DND-41 (cell line): Measurements from ENCODE around the gene GALNT6.

Experiments used
- ATAC-seq: fragments of 200-7000 bp; cut with Tn5 transposase; 3 replicates; pipeline ENCODE4 v1.9.1; 2021; ENCODE audit warnings: low read depth; ENCODE audit not compliant: insufficient read depth
- DNase-seq: peaks from one replicate; pipeline ENCODE4 v3.0.0-alpha.2; 2020
- H2AFZ ChIP-seq: 2 replicates; pipeline ENCODE4 v1.6.0; 2012; ENCODE audit warnings: low read depth, low read length
- H3K27ac ChIP-seq: 2 replicates; pipeline ENCODE4 v1.5.1; 2012; ENCODE audit warnings: low read length, inconsistent platforms
- H3K27me3 ChIP-seq: fragments of 200-600 bp; sonication (generic); 2 replicates; pipeline ENCODE4 v1.6.0; 2012; ENCODE audit warnings: low read length, mild to moderate bottlenecking, inconsistent platforms; ENCODE audit not compliant: insufficient read depth, poor library complexity
- H3K36me3 ChIP-seq: 2 replicates; pipeline ENCODE4 v1.5.1; 2012; ENCODE audit warnings: low read length, inconsistent platforms; ENCODE audit not compliant: insufficient read depth
- H3K4me1 ChIP-seq: 2 replicates; pipeline ENCODE4 v1.5.1; 2012; ENCODE audit warnings: mild to moderate bottlenecking, low read length; ENCODE audit not compliant: insufficient read depth
- H3K4me2 ChIP-seq: 2 replicates; pipeline ENCODE4 v1.6.0; 2012; ENCODE audit warnings: mild to moderate bottlenecking, moderate library complexity, low read length, inconsistent platforms; ENCODE audit not compliant: insufficient read depth
- H3K4me3 ChIP-seq, 2 experiments: fragments of 200-600 bp in 1 of 2; shearing (Covaris generic) in 1 of 2; 2 replicates each; pipeline ENCODE4 v1.5.1; 2012 to 2016; ENCODE audit warnings: inconsistent platforms in 2 of 2, low read length in 2 of 2, mild to moderate bottlenecking in 2 of 2, low read depth in 1 of 2, moderate library complexity in 1 of 2
- H3K79me2 ChIP-seq: 2 replicates; pipeline ENCODE4 v1.6.0; 2012; ENCODE audit warnings: low read length, inconsistent platforms; ENCODE audit not compliant: insufficient read depth
- H3K9ac ChIP-seq: 2 replicates; pipeline ENCODE4 v1.6.0; 2012; ENCODE audit warnings: low read depth, mild to moderate bottlenecking, inconsistent platforms, low read length, moderate library complexity
- H3K9me3 ChIP-seq: 2 replicates; pipeline ENCODE4 v1.5.1; 2012; ENCODE audit warnings: low read length, moderate library complexity, mild to moderate bottlenecking, inconsistent platforms; ENCODE audit not compliant: insufficient read depth, severe bottlenecking
- H4K20me1 ChIP-seq: 2 replicates; pipeline ENCODE4 v1.6.0; 2012; ENCODE audit warnings: low read length; ENCODE audit not compliant: insufficient read depth
- CTCF ChIP-seq: IDR thresholded peaks from 2 replicates; pipeline ENCODE4 v1.5.1; 2012; ENCODE audit warnings: borderline replicate concordance, low read length, moderate library complexity, mild to moderate bottlenecking; ENCODE audit not compliant: poor library complexity, severe bottlenecking; ENCODE audit errors: extremely low read depth
- EZH2 ChIP-seq: IDR thresholded peaks from 3 replicates; pipeline ENCODE4 v1.6.1; 2012; ENCODE audit warnings: borderline replicate concordance, low read depth, mild to moderate bottlenecking, moderate library complexity, low read length, inconsistent platforms; ENCODE audit not compliant: severe bottlenecking

Gene GALNT6

GRCh38 chr12:51351913-51352532 is 39.2 kb downstream of the GALNT6 start:
- H3K27me3 ChIP-seq, result no peaks in the 10 kb centered on the region
- no peak overlapping the region for H2AFZ ChIP-seq
- DNase-seq, result peak; percentile 65

GRCh38 chr12:51349026-51349425 is 42.2 kb downstream of the GALNT6 start:
- TF ChIP-seq CTCF, result no peak
- TF ChIP-seq EZH2, result no peak
- Histone ChIP-seq H3K27me3 (no peaks in the 10 kb centered on the region), H3K4me3 (no peak overlapping the region)

More at GRCh38 chr12:51351913-51352532, 39.2 kb downstream of the GALNT6 start:
- H3K9me3 ChIP-seq, result no peaks in the 10 kb centered on the region
- no peak for TF ChIP-seq EZH2
- TF ChIP-seq CTCF, result peak; percentile 76
- no peaks in the 10 kb centered on the region for H3K79me2 ChIP-seq
- no peak overlapping the region for H3K9ac ChIP-seq
- H3K4me2 ChIP-seq, result no peak overlapping the region
- peak; percentile 59 for ATAC-seq
- H3K4me3 ChIP-seq, result no peak overlapping the region
- H3K36me3 ChIP-seq, result peaks cover 33% of the 10 kb centered on the region
- H4K20me1 ChIP-seq, result no peaks in the 10 kb centered on the region
- H3K4me1 ChIP-seq, result no peaks in the 10 kb centered on the region
- H3K27ac ChIP-seq, result 0 out of 2 replicates have a peak overlapping the region, but pooled peaks have one; percentile 2

GRCh38 chr12:51348116-51348515 is 43.1 kb downstream of the GALNT6 start:
- Histone ChIP-seq H3K36me3 (no peaks in the 10 kb centered on the region), H3K27me3 (no peaks in the 10 kb centered on the region), H4K20me1 (no peaks in the 10 kb centered on the region), H3K9me3 (no peaks in the 10 kb centered on the region), H3K4me3 (no peak overlapping the region), H3K27ac (no peak overlapping the region), H3K9ac (no peak overlapping the region), H3K79me2 (no peaks in the 10 kb centered on the region), H2AFZ (no peak overlapping the region), H3K4me2 (no peak overlapping the region), H3K4me1 (no peaks in the 10 kb centered on the region)
- ATAC-seq (no peak), DNase-seq (no peak)
- TF ChIP-seq CTCF (no peak), EZH2 (no peak)

More at GRCh38 chr12:51349026-51349425, 42.2 kb downstream of the GALNT6 start:
- Histone ChIP-seq H3K27ac (no peak overlapping the region), H3K4me2 (no peak overlapping the region), H3K9me3 (no peaks in the 10 kb centered on the region), H4K20me1 (no peaks in the 10 kb centered on the region), H3K4me1 (no peaks in the 10 kb centered on the region), H2AFZ (no peak overlapping the region), H3K36me3 (peaks cover 5% of the 10 kb centered on the region), H3K79me2 (no peaks in the 10 kb centered on the region), H3K9ac (no peak overlapping the region)
- ATAC-seq (no peak), DNase-seq (no peak)
